Urothelium cell line (cell line): ENCODE data around the gene STK11.
A peak's percentile ranks its signal among the peaks of the same experiment; 100 is the strongest.

ENCODE experiments used
- DNase-seq: peaks from one replicate; pipeline ENCODE4 v3.0.0; 2011; ENCODE audit warnings: low spot score, mixed read lengths
- FAIRE-seq: peaks from 2 replicates; lab custom pipeline; 2011; peaks lifted over from hg19 to GRCh38; lab: Jason Lieb, UNC

The STK11 gene

GRCh38 chr19:1234051-1234954, 28.7 kb downstream of the STK11 start:
- FAIRE-seq = no peak
- no peak for DNase-seq

- no peak for DNase-seq
- no peak for FAIRE-seq
Observed at GRCh38 chr19:1234955-1235380, 29.4 kb downstream of the STK11 start.

- no peak for FAIRE-seq
- DNase-seq = peak; percentile 24
Observed at GRCh38 chr19:1235625-1236538, 30.3 kb downstream of the STK11 start.

- FAIRE-seq = no peak
- peak; percentile 21 for DNase-seq
Observed at GRCh38 chr19:1236576-1236975, 31.0 kb downstream of the STK11 start.

- no peak for FAIRE-seq
- no peak for DNase-seq
Observed at GRCh38 chr19:1237027-1237659, 31.6 kb downstream of the STK11 start.

- peak; percentile 38 for DNase-seq
- no peak for FAIRE-seq
Observed at GRCh38 chr19:1237754-1238368, 32.3 kb downstream of the STK11 start, which contains the start of gene CBARP. CBARP (minus strand) TSS chr19:1238005; CDS start chr19:1236100, 1,905 bp downstream.

- FAIRE-seq (no peak), DNase-seq (no peak)
Observed at GRCh38 chr19:1238369-1239303, 33.1 kb downstream of the STK11 start.

- FAIRE-seq (no peak), DNase-seq (no peak)
Observed at GRCh38 chr19:1239420-1239795, 33.8 kb downstream of the STK11 start.

- no peak for FAIRE-seq
- DNase-seq = peak; percentile 93
Observed at GRCh38 chr19:1239796-1240737, 34.5 kb downstream of the STK11 start.

- FAIRE-seq = no peak
- no peak for DNase-seq
Observed at GRCh38 chr19:1240925-1241324, 35.3 kb downstream of the STK11 start.

- DNase-seq (peak; percentile 91), FAIRE-seq (peak; percentile 69)
Observed at GRCh38 chr19:1241417-1242095, 36.0 kb downstream of the STK11 start, which contains the start of gene ATP5F1D. ATP5F1D (plus strand) TSS chr19:1241751; CDS start chr19:1241851, 100 bp downstream.

GRCh38 chr19:1243768-1244692, 38.5 kb downstream of the STK11 start:
- DNase-seq (peak; percentile 64), FAIRE-seq (no peak)

- no peak for DNase-seq
- FAIRE-seq = no peak
Observed at GRCh38 chr19:1244693-1245451, 39.3 kb downstream of the STK11 start.

- DNase-seq = no peak
- FAIRE-seq = no peak
Observed at GRCh38 chr19:1245494-1246264, 40.1 kb downstream of the STK11 start.
